Measurements from ENCODE around the gene NDUFA6.

The NDUFA6 gene

DNA sequence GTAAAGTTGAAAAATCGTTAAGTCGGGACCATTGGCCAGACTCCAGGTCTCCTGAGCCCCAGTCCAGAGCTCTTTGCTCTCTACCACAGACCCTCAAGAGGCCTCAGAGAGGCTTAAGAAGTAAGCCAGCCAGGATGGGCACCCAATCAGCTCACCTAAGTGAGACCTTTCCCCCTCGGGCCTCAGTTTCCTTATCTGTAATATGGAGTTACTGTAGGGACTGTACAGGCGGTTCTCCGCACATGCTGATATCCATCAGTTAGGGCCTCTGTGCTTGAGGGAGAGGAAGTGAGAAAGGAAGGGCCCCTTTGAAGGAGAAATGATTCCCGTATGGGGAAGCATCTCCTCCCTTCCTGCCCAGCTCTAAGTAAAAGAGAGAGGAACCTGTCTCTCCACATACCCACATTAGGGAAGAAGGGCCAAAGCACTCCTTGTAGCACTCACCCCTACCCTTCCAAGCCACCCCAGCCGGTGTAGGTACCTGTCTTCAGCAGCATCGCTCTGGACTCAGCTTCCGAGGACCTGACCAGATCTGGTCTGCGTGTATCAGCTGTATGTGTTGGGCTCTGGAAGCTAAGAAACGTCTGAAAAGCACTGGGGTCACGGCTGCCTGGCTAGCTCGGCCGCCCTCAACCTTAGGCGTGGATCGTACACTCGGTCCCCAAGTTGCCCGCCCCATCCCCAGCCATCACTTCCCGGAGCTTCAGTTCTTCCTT lies 20.6 kb downstream of the NDUFA6 start:
- peak; percentile 24 for DNase-seq

DNA sequence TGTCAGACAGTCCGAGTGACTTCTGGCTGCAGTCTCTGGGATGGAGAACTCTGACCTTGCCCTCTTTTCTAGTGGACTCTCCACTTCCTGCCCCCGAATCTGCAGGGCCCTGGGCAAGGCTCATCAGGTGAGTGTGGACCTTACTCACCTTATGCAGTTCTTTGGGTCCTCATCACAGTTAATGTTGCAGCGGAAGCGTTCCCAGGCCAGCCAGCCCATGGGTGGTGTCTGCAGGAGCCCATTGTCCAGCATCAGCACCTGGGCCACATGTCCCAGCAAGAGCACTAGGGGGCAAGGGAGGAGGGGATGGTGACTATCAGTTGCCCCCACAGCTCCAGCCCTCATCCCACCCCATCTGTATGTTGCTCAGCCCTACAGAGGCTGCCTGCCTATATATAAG lies 22.3 kb downstream of the NDUFA6 start:
- DNase-seq = no peak

DNA sequence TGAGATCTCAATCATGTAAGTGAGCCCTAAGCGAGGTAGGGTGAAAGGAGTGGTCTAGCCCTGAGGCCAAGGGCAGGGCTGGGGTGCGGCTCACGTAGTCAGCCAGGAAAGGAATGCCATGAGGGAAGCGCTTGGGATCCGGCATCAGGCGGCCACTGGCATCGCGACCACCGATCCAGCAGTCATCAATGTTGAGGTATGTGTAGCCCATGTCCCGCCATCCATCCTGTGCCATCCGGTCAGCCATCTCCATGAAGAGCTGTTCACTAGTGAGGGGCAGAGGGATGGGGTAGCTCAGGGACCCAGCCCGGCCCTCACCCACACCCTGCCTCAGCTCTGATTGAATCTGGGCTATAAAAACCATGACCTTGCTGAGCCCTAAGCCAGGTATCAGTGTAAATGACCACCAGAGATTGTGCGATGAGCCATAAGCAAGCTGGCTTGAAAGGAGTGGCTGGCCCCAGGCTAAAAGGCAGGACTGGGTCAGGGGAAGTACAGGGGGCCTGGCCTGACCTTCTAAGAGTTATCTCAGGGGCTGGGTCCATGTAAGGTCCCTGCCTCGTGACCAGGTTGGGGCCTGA lies 22.8 kb downstream of the NDUFA6 start:
- DNase-seq = no peak

DNA sequence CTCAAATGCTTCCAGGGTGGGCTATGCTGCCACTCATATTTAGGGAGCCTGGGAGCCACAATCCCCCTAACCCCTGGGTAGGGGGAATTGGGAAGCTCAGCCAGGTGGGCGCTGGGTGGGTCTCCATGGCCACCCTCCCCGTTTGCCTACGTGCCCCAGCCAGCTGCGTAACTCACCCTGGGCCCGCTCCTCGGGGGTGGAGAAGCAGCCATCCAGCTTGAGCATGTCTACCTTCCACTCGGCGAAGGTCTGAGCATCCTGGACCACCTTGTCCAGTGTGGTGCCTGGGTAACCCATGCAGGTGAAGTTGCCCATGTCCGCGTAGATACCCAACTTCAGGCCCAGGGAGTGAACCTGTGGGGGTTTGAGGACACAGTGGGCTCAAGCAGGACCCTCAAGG lies 23.6 kb downstream of the NDUFA6 start:
- no peak for DNase-seq

DNA sequence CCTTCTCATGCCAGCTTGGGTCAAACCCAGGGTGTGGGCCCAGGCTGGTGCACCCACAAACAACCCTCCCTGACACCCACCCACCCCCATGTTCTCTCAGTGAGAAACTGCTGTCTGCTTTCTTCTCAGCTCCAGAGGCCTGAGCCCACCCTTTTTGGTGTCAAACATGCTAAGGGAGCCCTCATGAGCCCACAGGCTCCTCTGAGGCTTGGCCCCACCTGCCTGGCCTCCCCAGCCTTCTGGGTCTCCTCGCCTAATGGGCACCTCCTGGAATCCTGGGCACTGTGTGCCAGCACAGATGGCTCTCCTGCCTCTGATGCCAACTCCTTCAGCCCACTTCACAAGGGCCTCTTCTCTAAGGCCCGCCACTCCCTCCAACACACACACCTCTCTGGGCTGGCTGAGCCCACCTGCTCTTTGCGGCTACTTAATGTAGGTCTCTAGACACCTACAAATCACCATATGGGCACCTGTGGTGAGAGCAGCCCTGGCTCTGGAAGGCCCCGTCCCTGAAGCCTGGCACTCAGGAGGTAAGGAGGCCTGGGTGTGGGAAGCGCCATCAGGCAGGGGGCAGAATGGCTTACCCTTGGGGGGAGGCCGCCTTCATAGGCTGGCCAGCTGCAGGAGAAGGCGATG lies 24.3 kb downstream of the NDUFA6 start:
- DNase-seq = no peak

DNA sequence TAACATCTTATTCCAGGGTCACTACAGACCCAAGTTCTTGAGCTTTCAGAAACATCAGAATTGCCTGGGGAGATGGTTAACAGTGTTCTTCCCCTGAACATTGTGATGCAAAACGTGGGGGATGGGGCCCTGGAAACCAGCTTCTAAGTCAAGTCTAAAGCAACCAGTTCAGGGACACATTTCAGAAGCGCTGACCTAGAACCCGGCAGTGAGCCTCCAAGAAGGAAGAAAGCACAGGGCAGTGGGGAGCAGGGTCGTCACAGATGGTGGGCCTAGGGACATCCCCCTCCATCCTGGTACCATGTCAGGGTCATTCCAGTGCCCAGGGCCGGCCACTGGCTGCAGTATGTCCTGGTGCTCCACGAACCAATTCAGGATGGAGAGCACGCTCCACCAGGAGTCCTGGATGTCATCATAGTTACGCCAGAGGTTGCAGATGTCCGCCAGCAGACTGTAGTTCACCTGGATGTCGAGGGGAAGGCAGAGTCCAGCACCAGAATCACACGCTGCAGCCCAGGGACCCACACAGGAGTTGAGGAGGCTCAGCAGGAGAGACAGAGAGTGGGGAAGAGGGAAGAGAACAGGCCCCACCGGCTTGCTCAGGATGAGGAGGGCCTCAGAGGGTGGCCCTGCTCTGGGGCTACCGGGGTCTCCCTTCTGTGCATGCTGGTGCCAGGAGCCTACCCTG lies 25.0 kb downstream of the NDUFA6 start:
- DNase-seq = no peak

DNA sequence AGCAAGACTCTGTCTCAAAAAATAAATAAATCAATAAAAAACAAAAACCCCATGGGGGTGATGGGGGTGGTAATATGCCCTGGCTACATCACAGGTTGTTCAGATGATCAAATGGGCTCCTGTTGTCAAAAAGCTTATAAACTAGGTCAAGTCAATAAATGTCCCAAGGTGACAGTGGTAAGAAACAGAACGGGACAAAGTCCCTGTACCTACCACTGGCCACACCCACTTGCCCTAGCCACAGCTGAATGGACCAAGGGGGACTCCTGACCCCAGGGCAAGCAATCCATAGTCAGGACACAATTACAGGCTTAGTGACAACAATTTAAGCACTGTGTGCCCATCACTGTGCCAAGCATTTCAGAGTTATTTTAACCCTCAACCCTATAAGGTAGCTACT lies 25.9 kb downstream of the NDUFA6 start:
- DNase-seq = no peak

DNA sequence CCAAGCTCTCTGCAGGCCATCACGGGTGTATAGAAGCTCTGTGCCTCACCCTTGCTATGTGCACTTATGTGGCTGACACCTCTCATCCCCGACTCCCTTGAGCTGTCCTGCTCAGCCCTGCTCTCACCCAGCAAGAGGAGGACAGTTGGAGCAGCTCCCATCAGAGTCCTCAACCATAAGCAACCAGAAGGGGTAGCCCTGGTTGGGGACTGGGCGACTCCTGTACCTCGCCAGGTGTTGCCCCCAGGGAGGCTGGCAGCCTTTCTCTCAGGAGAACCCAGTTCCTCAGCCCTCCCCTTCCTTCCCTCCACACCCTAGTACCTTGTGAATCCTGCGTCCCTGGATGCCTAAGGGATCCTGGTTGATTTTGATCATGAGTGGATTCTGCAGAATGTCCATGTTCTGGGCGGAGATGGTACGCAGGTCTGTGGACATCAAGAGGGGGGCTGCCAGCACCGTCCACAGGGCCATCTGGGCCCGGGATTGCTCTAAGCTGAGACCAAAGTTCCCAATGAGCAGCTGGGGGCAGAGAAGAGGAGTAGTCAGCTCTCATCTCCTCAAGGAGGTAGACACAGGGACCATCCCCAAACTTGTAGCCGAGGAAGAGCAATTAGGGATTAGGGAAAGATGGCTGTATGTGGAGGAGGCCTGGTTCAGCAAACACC lies 27.9 kb downstream of the NDUFA6 start:
- no peak for DNase-seq

DNA sequence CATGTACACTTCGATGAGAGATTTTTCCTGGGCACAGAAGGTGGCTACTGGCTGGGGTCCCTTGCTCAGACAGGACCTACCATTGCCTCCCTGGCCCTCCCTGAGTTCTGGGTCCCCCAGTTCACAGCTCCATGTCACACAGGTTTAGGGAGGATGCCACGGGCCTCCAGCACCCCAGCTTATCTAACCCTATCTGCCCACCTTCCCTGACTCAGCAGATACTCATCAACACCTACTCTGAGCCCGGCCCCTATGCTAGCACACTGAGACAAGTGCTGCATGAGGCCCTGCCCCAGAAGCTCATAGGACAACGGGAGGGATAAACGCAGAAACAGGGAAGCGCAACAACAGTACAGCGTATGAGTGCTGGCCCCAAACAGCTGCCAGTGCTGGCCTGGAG lies 29.5 kb downstream of the NDUFA6 start:
- DNase-seq = no peak

DNA sequence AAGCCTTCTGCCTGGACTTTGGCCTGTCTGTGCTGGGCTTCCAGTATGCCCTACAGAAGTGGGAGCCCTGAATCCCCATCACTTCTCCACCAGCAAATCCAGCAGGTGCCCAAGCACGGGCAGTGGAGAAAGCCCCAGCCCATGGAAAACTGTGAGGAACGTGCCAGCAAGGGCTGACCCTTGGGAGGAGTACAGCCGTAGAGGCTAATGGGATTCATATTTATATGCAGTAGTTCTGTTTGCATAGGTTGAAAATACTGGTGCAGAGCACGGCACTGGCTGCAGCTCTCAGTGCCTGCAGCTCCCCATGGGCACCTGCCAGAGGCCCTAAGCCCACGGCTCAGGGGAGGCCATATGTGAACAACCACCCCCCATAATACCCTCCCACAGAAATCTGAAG lies 30.1 kb downstream of the NDUFA6 start:
- DNase-seq = no peak

DNA sequence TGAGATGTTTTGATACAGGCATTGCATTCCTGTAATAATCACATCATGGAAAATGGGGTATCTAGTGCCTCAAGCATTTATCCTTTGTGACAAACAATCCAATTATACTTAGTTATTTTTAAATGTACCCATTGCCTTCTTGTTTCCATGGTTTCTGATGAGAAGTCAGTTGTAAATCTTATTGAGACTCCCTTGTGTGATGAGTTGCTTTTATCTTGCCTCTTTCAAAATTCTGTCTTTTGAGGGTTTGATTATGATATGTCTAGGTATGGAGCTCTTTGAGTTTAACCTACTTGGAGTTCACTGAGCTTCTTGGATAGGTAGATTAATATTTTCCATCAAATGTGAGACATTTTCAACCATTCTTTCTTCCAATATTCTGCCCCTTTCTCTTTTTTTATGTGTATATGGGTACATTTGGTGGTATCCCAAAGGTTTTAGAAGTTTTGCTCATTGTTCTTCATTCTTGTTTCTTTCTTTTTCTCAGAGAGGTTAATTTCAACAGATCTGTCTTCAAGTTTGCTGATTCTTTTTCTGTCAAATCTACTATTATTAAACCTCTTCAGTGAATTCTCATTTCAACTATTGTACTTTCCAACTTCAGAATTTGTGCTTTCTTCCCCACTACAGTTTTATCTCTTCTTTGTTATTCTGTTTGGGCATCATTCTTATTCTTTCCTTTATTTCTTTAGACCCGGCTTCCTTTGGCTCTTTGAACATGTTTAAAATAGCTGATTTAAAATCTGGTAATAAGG lies 33.6 kb downstream of the NDUFA6 start:
- DNase-seq = no peak

DNA sequence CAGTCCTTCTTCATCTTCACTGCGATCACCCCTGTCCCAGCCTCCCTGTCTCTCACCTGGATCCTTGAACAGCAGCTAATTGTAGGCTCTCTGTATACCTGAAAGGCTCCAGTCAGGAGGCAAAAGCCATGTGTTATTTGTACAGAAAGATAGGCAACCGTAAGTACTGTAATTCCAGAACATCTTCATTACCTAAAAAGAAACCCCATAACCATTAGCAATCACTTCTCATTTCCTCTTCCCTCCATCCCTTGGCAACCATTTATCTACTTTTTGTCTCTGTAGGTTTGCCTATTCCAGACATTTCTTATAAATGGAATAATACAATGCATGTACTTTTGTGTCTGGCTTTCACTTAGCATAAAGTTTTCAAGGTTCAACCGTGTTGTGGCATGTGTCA lies 37.8 kb downstream of the NDUFA6 start:
- DNase-seq = no peak

DNA sequence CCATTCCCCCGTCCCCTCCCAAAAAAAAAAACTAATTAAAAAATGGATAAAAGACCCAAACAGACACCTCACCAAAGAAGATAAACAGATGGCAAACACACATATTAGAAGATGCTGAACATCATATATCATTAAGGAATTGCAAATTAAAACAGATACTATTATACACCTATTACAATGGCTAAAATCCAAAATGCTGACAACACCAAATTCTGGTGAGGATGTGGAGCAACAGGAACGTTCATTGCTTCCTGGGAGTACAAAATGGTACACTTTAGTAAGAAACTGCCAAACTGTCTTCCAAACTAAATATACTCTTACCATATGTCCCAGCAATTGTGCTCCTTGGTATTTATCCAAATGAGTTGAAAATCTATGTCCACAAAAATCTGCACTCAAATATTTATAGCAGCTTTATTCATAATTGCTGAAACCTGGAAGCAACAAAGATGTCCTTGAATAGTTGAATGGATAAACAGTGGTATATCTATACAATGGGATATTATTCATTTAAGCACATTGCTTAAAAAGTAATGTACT lies 39.9 kb downstream of the NDUFA6 start:
- no peak for DNase-seq

DNA sequence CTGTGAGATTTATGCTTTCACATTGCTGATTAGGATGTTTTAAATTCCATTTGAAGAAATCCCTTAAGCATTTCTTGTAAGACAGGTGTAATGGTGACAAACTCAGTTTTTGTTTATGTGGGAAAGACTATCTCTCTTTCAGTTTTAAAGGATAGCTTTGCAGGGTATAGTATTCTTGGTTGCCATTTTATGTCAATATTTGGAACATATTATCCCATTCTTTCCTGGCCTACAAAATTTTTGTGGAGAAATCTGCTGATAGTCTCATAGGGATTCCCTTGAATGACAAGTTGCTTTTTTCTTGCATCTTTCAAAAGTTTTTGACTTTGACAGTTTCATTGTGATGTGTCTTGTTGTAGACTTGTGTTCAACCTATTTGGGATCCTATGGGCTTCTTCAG lies 48.8 kb downstream of the NDUFA6 start:
- DNase-seq = no peak

DNA sequence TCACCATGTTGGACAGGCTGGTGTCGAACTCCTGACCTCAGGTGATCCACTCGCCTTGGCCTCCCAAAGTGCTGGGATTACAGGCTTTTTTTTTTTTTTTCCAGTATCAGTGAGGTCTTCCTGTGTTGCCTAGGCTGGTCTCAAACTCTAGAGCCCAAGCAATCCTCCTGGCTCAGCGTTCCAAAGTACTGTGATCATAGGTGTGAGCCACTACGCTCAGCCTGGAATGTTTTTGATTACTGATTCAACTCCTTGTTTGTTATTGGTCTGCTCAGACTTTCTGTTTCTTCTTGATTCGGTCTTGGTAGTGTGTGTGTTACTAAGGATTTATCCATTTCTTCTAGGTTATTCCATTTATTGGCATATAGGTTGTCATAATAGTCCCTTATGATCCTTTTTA lies 51.3 kb downstream of the NDUFA6 start:
- DNase-seq = no peak

Measured in CD4-positive, alpha-beta T cell treated with Interleukin-10 for 1 hour (primary cell).